Psoas muscle (tissue), 8 donors: ENCODE data around the gene MAP3K4. TPM values are rescaled to one million over a fixed set of nuclear protein-coding genes. Genes with fewer than 3 reads are reported as not detected.

Experiments
- ATAC-seq, 4 donors: fragments of 200-7000 bp; cut with Tn5 transposase; one replicate each; pipeline ENCODE4 v1.9.1; 2020; ENCODE audit warnings: moderate library complexity in 3 of 4, mild to moderate bottlenecking in 2 of 4
- DNase-seq, 2 donors: peaks; one replicate each; pipeline ENCODE4 v3.0.0-alpha.2; 2020
- H3K27ac ChIP-seq: fragments of 200-600 bp; one replicate; pipeline ENCODE4 v1.8.0; 2022
- H3K27me3 ChIP-seq, 3 donors: fragments of 200-600 bp in 1 of 3; one replicate each; pipeline versions ENCODE4 v1.6.1 to v1.8.0; 2013 to 2022; ENCODE audit warnings: low read length in 2 of 3, mild to moderate bottlenecking in 2 of 3, moderate library complexity in 1 of 3; ENCODE audit not compliant: insufficient read depth in 3 of 3
- H3K36me3 ChIP-seq, 2 donors: fragments of 200-600 bp in 1 of 2; one replicate each; pipeline versions ENCODE4 v1.6.1 to v1.8.0; 2013 to 2022; ENCODE audit warnings: low read depth in 1 of 2, mild to moderate bottlenecking in 1 of 2, moderate library complexity in 1 of 2; ENCODE audit not compliant: insufficient read depth in 1 of 2
- H3K4me1 ChIP-seq: fragments of 200-600 bp; one replicate; pipeline ENCODE4 v1.8.0; 2022
- H3K4me3 ChIP-seq: fragments of 200-600 bp; one replicate; pipeline ENCODE4 v1.8.0; 2022; ENCODE audit warnings: mild to moderate bottlenecking
- H3K9me3 ChIP-seq: fragments of 200-600 bp; one replicate; pipeline ENCODE4 v1.8.0; 2022
- CTCF ChIP-seq: fragments of 200-600 bp; IDR thresholded peaks from one replicate; pipeline ENCODE4 v1.8.0; 2022; ENCODE audit warnings: antibody characterized with exemption
- WGBS, 3 donors: extraction: QIAGEN DNeasy Blood & Tissue Kit; methylation state at CpG; one replicate each; pipeline versions ENCODE4 v1.1.6 to v1.1.7; 2013; 5-methylcytosine and 5-hydroxymethylcytosine counted together
- intact Hi-C, 2 donors: fragments of 100-400 bp; cut with DNase I; formaldehyde crosslinking; loops; one replicate each; pipeline versions ENCODE4 v1.11.0 to v1.14.2; 2022
- polyA plus RNA-seq, 3 donors: library from polyadenylated mRNA; stranded (reverse); fragments of 200-250 nt; gene quantifications; one replicate each; pipeline ENCODE4 v1.2.3, GENCODE V29; 2013
- total RNA-seq, 4 donors: library from RNA; stranded (reverse); fragmentation: NEBNext Ultra II Directional in 2 of 4; extraction: Animal tissue kit (Norgen Biotek cat#: 25700) in 2 of 4; gene quantifications; one replicate each; pipeline versions ENCODE4 v1.2.1 to v1.2.4, GENCODE V29; 2021 to 2023
- donor health status: healthy with polysubstance abuse.
- donor health status: DM: no; HTN: no; CAD: no; lungs with moderate emphysema.
- donor health status: Bipolar disorder and iron deficiency.
- donor health status: healthy.
- donor health status: DM: yes; HTN: yes; CAD: no.
- donor health status: DM: no; HTN: no; CAD: no.
- donor health status: DM: no; HTN: no; CAD: no.
- donor health status: DM: yes; HTN: yes; CAD: no.

The MAP3K4 gene
- total and polyA plus RNA-seq, 7 donors, result 13.5 to 45.8 (median 19.4) TPM

DNA sequence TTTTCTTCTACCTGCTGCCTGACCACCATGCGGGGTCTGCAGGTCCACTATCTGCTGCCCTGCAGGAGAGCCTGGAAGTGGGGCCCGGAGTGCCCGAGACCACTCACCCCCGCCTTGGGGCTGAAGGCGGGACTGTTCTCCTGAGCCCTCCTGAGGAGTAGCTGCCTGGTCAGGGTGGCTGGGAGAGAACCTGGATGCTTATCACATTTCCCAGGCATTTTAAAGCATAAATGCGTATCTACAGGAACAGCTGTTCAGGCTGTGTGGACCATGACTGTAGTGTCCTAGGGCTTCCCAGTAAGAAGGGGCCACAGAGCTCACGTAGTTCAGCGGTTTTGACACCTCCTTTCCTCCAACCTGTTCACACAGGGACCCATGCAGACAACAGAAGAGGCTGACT is 159.0 kb downstream of the MAP3K4 start:
- intact Hi-C loops, result loop anchor here in 1 of 2 donors (10.0 kb wide), 1 partner anchor 224 kb away; no protein-coding TSS in a partner anchor
- H3K27ac ChIP-seq, result no peak overlapping the region
- H3K36me3 ChIP-seq, result peaks cover 0 to 2% of the 10 kb centered on the region in 2 donors
- no peaks in the 10 kb centered on the region for H3K4me1 ChIP-seq
- WGBS, 3 donors, result 86 to 95% (median 89%) methylated on average over 8 of the region's 8 CpGs
- no peak for ATAC-seq
- H3K9me3 ChIP-seq, result no peaks in the 10 kb centered on the region
- H3K4me3 ChIP-seq, result no peak overlapping the region
- TF ChIP-seq CTCF, result no peak
- DNase-seq, result no peak
- no peaks in the 10 kb centered on the region for H3K27me3 ChIP-seq

- H3K4me1 ChIP-seq, result no peaks in the 10 kb centered on the region
- DNase-seq (no peak), ATAC-seq (no peak)
- H3K9me3 ChIP-seq, result no peaks in the 10 kb centered on the region
- H3K36me3 ChIP-seq, result peaks cover 0 to 2% of the 10 kb centered on the region in 2 donors
- H3K27ac ChIP-seq, result no peak overlapping the region
- intact Hi-C loops, result loop anchor here in 1 of 2 donors (10.0 kb wide), 1 partner anchor 224 kb away; no protein-coding TSS in a partner anchor
- no peak for TF ChIP-seq CTCF
- H3K4me3 ChIP-seq, result no peak overlapping the region
- WGBS, 3 donors, result 95 to 96% (median 96%) methylated on average over 18 of the region's 18 CpGs
- H3K27me3 ChIP-seq, result no peaks in the 10 kb centered on the region
Observed at GRCh38 chr6:161151059-161151645, 159.6 kb downstream of the MAP3K4 start.

GRCh38 chr6:161151660-161152526 is 160.3 kb downstream of the MAP3K4 start:
- no peaks in the 10 kb centered on the region for H3K4me1 ChIP-seq
- DNase-seq (no peak), ATAC-seq (no peak)
- H3K4me3 ChIP-seq, result no peak overlapping the region
- TF ChIP-seq CTCF, result no peak
- no peak overlapping the region for H3K27ac ChIP-seq
- peaks cover 0 to 2% of the 10 kb centered on the region in 2 donors for H3K36me3 ChIP-seq
- H3K9me3 ChIP-seq, result no peaks in the 10 kb centered on the region
- WGBS, 3 donors, result 89 to 93% (median 93%) methylated on average over 19 of the region's 19 CpGs
- H3K27me3 ChIP-seq, result no peaks in the 10 kb centered on the region
- intact Hi-C loops, result loop anchor here in 1 of 2 donors (10.0 kb wide), 1 partner anchor 223 kb away; no protein-coding TSS in a partner anchor

DNA sequence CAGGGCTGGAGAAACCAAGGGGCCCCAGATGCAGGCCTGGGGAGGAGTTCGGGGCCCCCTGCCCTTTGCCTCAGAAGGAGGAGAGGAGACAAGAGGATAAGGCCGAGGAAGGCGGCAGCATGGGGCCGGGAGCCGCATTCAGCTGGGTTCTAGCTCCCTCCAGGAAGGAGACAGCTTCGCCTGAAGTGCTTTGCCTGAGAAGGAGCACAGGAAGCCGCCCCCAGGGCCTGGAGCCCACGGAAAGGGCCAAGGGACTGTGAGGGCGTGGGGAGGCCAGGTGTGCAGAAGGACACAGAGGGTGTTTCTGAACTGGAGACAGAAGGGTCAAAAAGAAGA is 160.9 kb downstream of the MAP3K4 start:
- no peak overlapping the region for H3K27ac ChIP-seq
- intact Hi-C loops, result loop anchor here in 1 of 2 donors (10.0 kb wide), 1 partner anchor 222 kb away; no protein-coding TSS in a partner anchor
- 86 to 92% (median 87%) methylated on average over 9 of the region's 9 CpGs for WGBS, 3 donors
- no peak for ATAC-seq
- no peak overlapping the region for H3K4me3 ChIP-seq
- no peaks in the 10 kb centered on the region for H3K27me3 ChIP-seq
- H3K4me1 ChIP-seq, result no peaks in the 10 kb centered on the region
- DNase-seq, result no peak
- no peaks in the 10 kb centered on the region for H3K9me3 ChIP-seq
- TF ChIP-seq CTCF, result no peak
- peaks cover 0 to 2% of the 10 kb centered on the region in 2 donors for H3K36me3 ChIP-seq
